ENCODE measurements around the gene USP17L13. TPM values are rescaled to one million over a fixed set of nuclear protein-coding genes. Genes with fewer than 3 reads are reported as not detected.
"Not testable (repeated sequence)": the region's sequence is repeated elsewhere in the genome, so short reads cannot be mapped to it uniquely, and the experiment has no call there.

Gene USP17L13, protein sequence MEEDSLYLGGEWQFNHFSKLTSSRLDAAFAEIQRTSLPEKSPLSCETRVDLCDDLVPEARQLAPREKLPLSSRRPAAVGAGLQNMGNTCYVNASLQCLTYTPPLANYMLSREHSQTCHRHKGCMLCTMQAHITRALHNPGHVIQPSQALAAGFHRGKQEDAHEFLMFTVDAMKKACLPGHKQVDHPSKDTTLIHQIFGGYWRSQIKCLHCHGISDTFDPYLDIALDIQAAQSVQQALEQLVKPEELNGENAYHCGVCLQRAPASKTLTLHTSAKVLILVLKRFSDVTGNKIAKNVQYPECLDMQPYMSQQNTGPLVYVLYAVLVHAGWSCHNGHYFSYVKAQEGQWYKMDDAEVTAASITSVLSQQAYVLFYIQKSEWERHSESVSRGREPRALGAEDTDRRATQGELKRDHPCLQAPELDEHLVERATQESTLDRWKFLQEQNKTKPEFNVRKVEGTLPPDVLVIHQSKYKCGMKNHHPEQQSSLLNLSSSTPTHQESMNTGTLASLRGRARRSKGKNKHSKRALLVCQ
- not detected in 2 replicates for polyA plus RNA-seq
- polyA minus RNA-seq, result not detected in 2 replicates

DNA sequence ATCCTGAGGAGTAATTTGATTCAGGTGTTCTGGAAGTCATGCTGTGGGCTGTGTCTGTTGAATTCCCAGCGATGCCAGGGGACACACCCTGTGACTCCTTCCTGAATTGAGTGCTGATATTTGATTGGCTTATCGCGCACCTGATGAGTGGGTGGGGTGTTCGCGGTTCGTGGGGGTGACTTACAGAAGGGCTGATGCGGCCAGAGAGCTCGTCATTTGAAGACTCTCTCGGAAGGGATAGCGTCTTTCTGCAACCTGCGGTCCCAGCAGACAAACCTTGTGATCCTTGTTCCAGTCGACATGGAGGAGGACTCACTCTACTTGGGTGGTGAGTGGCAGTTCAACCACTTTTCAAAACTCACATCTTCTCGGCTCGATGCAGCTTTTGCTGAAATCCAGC lies at the start of gene USP17L13:
Gene USP17L13 (plus strand): TSS at position 301 of the 400 bp plus-strand sequence. CDS start 0 bp downstream, at position 301.
- not testable (repeated sequence) for H2AFZ ChIP-seq (ENCODE audit: low read depth, low read length); H3K4me2 ChIP-seq (ENCODE audit: low read length); H3K27ac ChIP-seq (ENCODE audit: low read length); H3K9ac ChIP-seq (ENCODE audit: low read length); H3K79me2 ChIP-seq (replicated peaks; ENCODE audit: insufficient read depth, low read length); H3K9me3 ChIP-seq (ENCODE audit: low read length); H3K9me2 ChIP-seq (ENCODE audit: insufficient read depth, low read length); H3K4me3 ChIP-seq (ENCODE audit: low read length); H3F3A ChIP-seq (ENCODE audit: insufficient read depth, low read length, poor library complexity, severe bottlenecking); H3K36me3 ChIP-seq (ENCODE audit: insufficient read depth, low read length); H4K20me1 ChIP-seq (ENCODE audit: insufficient read depth); H3K27me3 ChIP-seq (ENCODE audit: insufficient read depth, low read depth, low read length)

DNA sequence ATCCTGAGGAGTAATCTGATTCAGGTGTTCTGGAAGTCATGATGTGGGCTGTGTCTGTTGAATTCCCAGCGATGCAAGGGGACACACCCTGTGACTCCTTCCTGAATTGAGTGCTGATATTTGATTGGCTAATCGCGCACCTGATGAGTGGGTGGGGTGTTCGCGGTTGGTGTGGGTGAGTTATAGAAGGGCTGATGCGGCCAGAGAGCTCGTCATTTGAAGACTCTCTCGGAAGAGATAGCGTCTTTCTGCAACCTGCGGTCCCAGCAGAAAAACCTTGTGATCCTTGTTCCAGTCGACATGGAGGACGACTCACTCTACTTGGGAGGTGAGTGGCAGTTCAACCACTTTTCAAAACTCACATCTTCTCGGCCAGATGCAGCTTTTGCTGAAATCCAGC lies 14.3 kb upstream of the USP17L13 start, which contains the start of gene USP17L10:
Gene USP17L10 (plus strand): TSS at position 301 of the 400 bp plus-strand sequence. CDS start 0 bp downstream, at position 301.
- not testable (repeated sequence) for H3K9me3 ChIP-seq (ENCODE audit: low read length); H2AFZ ChIP-seq (ENCODE audit: low read depth, low read length); H3K27me3 ChIP-seq (ENCODE audit: insufficient read depth, low read depth, low read length); H3K9ac ChIP-seq (ENCODE audit: low read length); H3K4me3 ChIP-seq (ENCODE audit: low read length); H3K4me2 ChIP-seq (ENCODE audit: low read length); H3K79me2 ChIP-seq (replicated peaks; ENCODE audit: insufficient read depth, low read length); H3K27ac ChIP-seq (ENCODE audit: low read length); H3F3A ChIP-seq (ENCODE audit: insufficient read depth, low read length, poor library complexity, severe bottlenecking); H3K9me2 ChIP-seq (ENCODE audit: insufficient read depth, low read length); H3K36me3 ChIP-seq (ENCODE audit: insufficient read depth, low read length); H4K20me1 ChIP-seq (ENCODE audit: insufficient read depth)

DNA sequence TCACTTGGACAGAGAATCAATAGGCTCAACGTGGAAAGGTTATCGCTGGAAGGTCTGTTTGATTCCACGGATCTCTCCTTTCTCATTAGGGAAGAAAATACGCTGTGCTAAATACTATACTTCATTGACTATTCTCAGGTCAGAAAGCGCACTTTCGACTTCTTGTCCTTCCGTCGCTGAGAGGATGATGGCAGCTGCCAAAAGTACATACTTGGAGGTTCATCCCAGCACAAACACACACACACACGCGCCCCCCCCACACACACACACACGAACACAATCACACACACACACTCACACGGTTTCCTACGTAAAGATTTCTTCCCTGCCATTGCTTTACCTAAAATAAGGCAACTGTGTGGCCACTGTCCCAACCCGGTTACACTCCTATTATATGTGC lies 10.0 kb upstream of the USP17L13 start:
- not testable (repeated sequence) for H3K9me2 ChIP-seq (ENCODE audit: insufficient read depth, low read length); H3K4me2 ChIP-seq (ENCODE audit: low read length); H3F3A ChIP-seq (ENCODE audit: insufficient read depth, low read length, poor library complexity, severe bottlenecking); H3K9ac ChIP-seq (ENCODE audit: low read length); H3K9me3 ChIP-seq (ENCODE audit: low read length); H3K36me3 ChIP-seq (ENCODE audit: insufficient read depth, low read length); H4K20me1 ChIP-seq (ENCODE audit: insufficient read depth); H3K27me3 ChIP-seq (ENCODE audit: insufficient read depth, low read depth, low read length); H2AFZ ChIP-seq (ENCODE audit: low read depth, low read length); H3K79me2 ChIP-seq (replicated peaks; ENCODE audit: insufficient read depth, low read length); H3K27ac ChIP-seq (ENCODE audit: low read length); H3K4me3 ChIP-seq (ENCODE audit: low read length)

DNA sequence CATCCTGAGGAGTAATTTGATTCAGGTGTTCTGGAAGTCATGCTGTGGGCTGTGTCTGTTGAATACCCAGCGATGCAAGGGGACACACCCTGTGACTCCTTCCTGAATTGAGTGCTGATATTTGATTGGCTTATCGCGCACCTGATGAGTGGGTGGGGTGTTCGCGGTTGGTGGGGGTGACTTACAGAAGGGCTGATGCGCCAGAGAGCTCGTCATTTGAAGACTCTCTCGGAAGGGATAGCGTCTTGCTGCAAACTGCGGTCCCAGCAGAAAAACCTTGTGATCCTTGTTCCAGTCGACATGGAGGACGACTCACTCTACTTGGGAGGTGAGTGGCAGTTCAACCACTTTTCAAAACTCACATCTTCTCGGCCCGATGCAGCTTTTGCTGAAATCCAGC lies 9.6 kb upstream of the USP17L13 start, which contains the start of gene USP17L11:
Gene USP17L11 (plus strand): TSS at position 301 of the 400 bp plus-strand sequence. CDS start 0 bp downstream, at position 301.
- not testable (repeated sequence) for H3K79me2 ChIP-seq (replicated peaks; ENCODE audit: insufficient read depth, low read length); H3K9ac ChIP-seq (ENCODE audit: low read length); H3K36me3 ChIP-seq (ENCODE audit: insufficient read depth, low read length); H3K4me3 ChIP-seq (ENCODE audit: low read length); H3K27me3 ChIP-seq (ENCODE audit: insufficient read depth, low read depth, low read length); H3K27ac ChIP-seq (ENCODE audit: low read length); H3K4me2 ChIP-seq (ENCODE audit: low read length); H2AFZ ChIP-seq (ENCODE audit: low read depth, low read length); H3K9me3 ChIP-seq (ENCODE audit: low read length); H4K20me1 ChIP-seq (ENCODE audit: insufficient read depth); H3K9me2 ChIP-seq (ENCODE audit: insufficient read depth, low read length); H3F3A ChIP-seq (ENCODE audit: insufficient read depth, low read length, poor library complexity, severe bottlenecking)

DNA sequence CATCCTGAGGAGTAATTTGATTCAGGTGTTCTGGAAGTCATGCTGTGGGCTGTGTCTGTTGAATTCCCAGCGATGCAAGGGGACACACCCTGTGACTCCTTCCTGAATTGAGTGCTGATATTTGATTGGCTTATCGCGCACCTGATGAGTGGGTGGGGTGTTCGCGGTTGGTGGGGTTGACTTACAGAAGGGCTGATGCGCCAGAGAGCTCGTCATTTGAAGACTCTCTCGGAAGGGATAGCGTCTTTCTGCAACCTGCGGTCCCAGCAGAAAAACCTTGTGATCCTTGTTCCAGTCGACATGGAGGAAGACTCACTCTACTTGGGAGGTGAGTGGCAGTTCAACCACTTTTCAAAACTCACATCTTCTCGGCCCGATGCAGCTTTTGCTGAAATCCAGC lies 4.8 kb upstream of the USP17L13 start, which contains the start of gene USP17L12:
Gene USP17L12 (plus strand): TSS at position 301 of the 400 bp plus-strand sequence. CDS start 0 bp downstream, at position 301.
- not testable (repeated sequence) for H3K9me3 ChIP-seq (ENCODE audit: low read length); H3K27me3 ChIP-seq (ENCODE audit: insufficient read depth, low read depth, low read length); H3K4me3 ChIP-seq (ENCODE audit: low read length); H3K4me2 ChIP-seq (ENCODE audit: low read length); H4K20me1 ChIP-seq (ENCODE audit: insufficient read depth); H3K36me3 ChIP-seq (ENCODE audit: insufficient read depth, low read length); H2AFZ ChIP-seq (ENCODE audit: low read depth, low read length); H3K9me2 ChIP-seq (ENCODE audit: insufficient read depth, low read length); H3K9ac ChIP-seq (ENCODE audit: low read length); H3K27ac ChIP-seq (ENCODE audit: low read length); H3F3A ChIP-seq (ENCODE audit: insufficient read depth, low read length, poor library complexity, severe bottlenecking); H3K79me2 ChIP-seq (replicated peaks; ENCODE audit: insufficient read depth, low read length)

DNA sequence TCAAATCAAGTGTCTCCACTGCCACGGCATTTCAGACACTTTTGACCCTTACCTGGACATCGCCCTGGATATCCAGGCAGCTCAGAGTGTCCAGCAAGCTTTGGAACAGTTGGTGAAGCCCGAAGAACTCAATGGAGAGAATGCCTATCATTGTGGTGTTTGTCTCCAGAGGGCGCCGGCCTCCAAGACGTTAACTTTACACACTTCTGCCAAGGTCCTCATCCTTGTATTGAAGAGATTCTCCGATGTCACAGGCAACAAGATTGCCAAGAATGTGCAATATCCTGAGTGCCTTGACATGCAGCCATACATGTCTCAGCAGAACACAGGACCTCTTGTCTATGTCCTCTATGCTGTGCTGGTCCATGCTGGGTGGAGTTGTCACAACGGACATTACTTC lies 5.6 kb downstream of the USP17L13 start:
- H3K4me3 ChIP-seq (ENCODE audit: low read length); H3K4me2 ChIP-seq (ENCODE audit: low read length); H3K27me3 ChIP-seq (ENCODE audit: insufficient read depth, low read depth, low read length); H3K9ac ChIP-seq (ENCODE audit: low read length); H3K9me3 ChIP-seq (ENCODE audit: low read length); H3K36me3 ChIP-seq (ENCODE audit: insufficient read depth, low read length); H4K20me1 ChIP-seq (ENCODE audit: insufficient read depth); H2AFZ ChIP-seq (ENCODE audit: low read depth, low read length); H3F3A ChIP-seq (ENCODE audit: insufficient read depth, low read length, poor library complexity, severe bottlenecking); H3K27ac ChIP-seq (ENCODE audit: low read length); H3K79me2 ChIP-seq (replicated peaks; ENCODE audit: insufficient read depth, low read length); H3K9me2 ChIP-seq (ENCODE audit: insufficient read depth, low read length): not testable (repeated sequence)

DNA sequence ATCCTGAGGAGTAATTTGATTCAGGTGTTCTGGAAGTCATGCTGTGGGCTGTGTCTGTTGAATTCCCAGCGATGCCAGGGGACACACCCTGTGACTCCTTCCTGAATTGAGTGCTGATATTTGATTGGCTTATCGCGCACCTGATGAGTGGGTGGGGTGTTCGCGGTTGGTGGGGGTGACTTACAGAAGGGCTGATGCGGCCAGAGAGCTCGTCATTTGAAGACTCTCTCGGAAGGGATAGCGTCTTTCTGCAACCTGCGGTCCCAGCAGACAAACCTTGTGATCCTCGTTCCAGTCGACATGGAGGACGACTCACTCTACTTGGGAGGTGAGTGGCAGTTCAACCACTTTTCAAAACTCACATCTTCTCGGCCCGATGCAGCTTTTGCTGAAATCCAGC lies 9.4 kb downstream of the USP17L13 start, which contains the start of gene USP17L15:
Gene USP17L15 (plus strand): TSS at position 301 of the 400 bp plus-strand sequence. CDS start 0 bp downstream, at position 301.
- H3K36me3 ChIP-seq (ENCODE audit: insufficient read depth, low read length); H3K79me2 ChIP-seq (replicated peaks; ENCODE audit: insufficient read depth, low read length); H3K4me2 ChIP-seq (ENCODE audit: low read length); H3K9me2 ChIP-seq (ENCODE audit: insufficient read depth, low read length); H3K9ac ChIP-seq (ENCODE audit: low read length); H3K9me3 ChIP-seq (ENCODE audit: low read length); H3K27me3 ChIP-seq (ENCODE audit: insufficient read depth, low read depth, low read length); H3K27ac ChIP-seq (ENCODE audit: low read length); H4K20me1 ChIP-seq (ENCODE audit: insufficient read depth); H3F3A ChIP-seq (ENCODE audit: insufficient read depth, low read length, poor library complexity, severe bottlenecking); H3K4me3 ChIP-seq (ENCODE audit: low read length); H2AFZ ChIP-seq (ENCODE audit: low read depth, low read length): not testable (repeated sequence)

DNA sequence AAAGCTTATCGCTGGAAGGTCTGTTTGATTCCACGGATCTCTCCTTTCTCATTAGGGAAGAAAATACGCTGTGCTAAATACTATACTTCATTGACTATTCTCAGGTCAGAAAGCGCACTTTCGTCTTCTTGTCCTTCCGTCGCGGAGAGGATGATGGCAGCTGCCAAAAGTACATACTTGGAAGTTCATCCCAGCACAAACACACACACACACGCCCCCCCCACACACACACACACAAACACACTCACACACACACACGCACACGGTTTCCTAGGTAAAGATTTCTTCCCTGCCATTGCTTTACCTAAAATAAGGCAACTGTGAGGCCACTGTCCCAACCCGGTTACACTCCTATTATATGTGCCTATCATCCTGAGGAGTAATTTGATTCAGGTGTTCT lies 13.8 kb downstream of the USP17L13 start:
- H2AFZ ChIP-seq (ENCODE audit: low read depth, low read length); H3K9me2 ChIP-seq (ENCODE audit: insufficient read depth, low read length); H3K27ac ChIP-seq (ENCODE audit: low read length); H3K79me2 ChIP-seq (replicated peaks; ENCODE audit: insufficient read depth, low read length); H3K4me3 ChIP-seq (ENCODE audit: low read length); H3K4me2 ChIP-seq (ENCODE audit: low read length); H4K20me1 ChIP-seq (ENCODE audit: insufficient read depth); H3K9ac ChIP-seq (ENCODE audit: low read length); H3F3A ChIP-seq (ENCODE audit: insufficient read depth, low read length, poor library complexity, severe bottlenecking); H3K36me3 ChIP-seq (ENCODE audit: insufficient read depth, low read length); H3K9me3 ChIP-seq (ENCODE audit: low read length); H3K27me3 ChIP-seq (ENCODE audit: insufficient read depth, low read depth, low read length): not testable (repeated sequence)

Data from neural cell (in vitro differentiated cells).